DND-41 (cell line): ENCODE results near the gene FHIT.

Experiments used
- ATAC-seq: fragments of 200-7000 bp; cut with Tn5 transposase; 3 replicates; pipeline ENCODE4 v1.9.1; 2021; ENCODE audit warnings: low read depth; ENCODE audit not compliant: insufficient read depth
- DNase-seq: peaks from one replicate; pipeline ENCODE4 v3.0.0-alpha.2; 2020
- H2AFZ ChIP-seq: 2 replicates; pipeline ENCODE4 v1.6.0; 2012; ENCODE audit warnings: low read depth, low read length
- H3K27ac ChIP-seq: 2 replicates; pipeline ENCODE4 v1.5.1; 2012; ENCODE audit warnings: low read length, inconsistent platforms
- H3K27me3 ChIP-seq: fragments of 200-600 bp; sonication (generic); 2 replicates; pipeline ENCODE4 v1.6.0; 2012; ENCODE audit warnings: low read length, mild to moderate bottlenecking, inconsistent platforms; ENCODE audit not compliant: insufficient read depth, poor library complexity
- H3K36me3 ChIP-seq: 2 replicates; pipeline ENCODE4 v1.5.1; 2012; ENCODE audit warnings: low read length, inconsistent platforms; ENCODE audit not compliant: insufficient read depth
- H3K4me1 ChIP-seq: 2 replicates; pipeline ENCODE4 v1.5.1; 2012; ENCODE audit warnings: mild to moderate bottlenecking, low read length; ENCODE audit not compliant: insufficient read depth
- H3K4me2 ChIP-seq: 2 replicates; pipeline ENCODE4 v1.6.0; 2012; ENCODE audit warnings: mild to moderate bottlenecking, moderate library complexity, low read length, inconsistent platforms; ENCODE audit not compliant: insufficient read depth
- H3K4me3 ChIP-seq, 2 experiments: fragments of 200-600 bp in 1 of 2; shearing (Covaris generic) in 1 of 2; 2 replicates each; pipeline ENCODE4 v1.5.1; 2012 to 2016; ENCODE audit warnings: inconsistent platforms in 2 of 2, low read length in 2 of 2, mild to moderate bottlenecking in 2 of 2, low read depth in 1 of 2, moderate library complexity in 1 of 2
- H3K79me2 ChIP-seq: 2 replicates; pipeline ENCODE4 v1.6.0; 2012; ENCODE audit warnings: low read length, inconsistent platforms; ENCODE audit not compliant: insufficient read depth
- H3K9ac ChIP-seq: 2 replicates; pipeline ENCODE4 v1.6.0; 2012; ENCODE audit warnings: low read depth, mild to moderate bottlenecking, inconsistent platforms, low read length, moderate library complexity
- H3K9me3 ChIP-seq: 2 replicates; pipeline ENCODE4 v1.5.1; 2012; ENCODE audit warnings: low read length, moderate library complexity, mild to moderate bottlenecking, inconsistent platforms; ENCODE audit not compliant: insufficient read depth, severe bottlenecking
- H4K20me1 ChIP-seq: 2 replicates; pipeline ENCODE4 v1.6.0; 2012; ENCODE audit warnings: low read length; ENCODE audit not compliant: insufficient read depth
- CTCF ChIP-seq: IDR thresholded peaks from 2 replicates; pipeline ENCODE4 v1.5.1; 2012; ENCODE audit warnings: borderline replicate concordance, low read length, moderate library complexity, mild to moderate bottlenecking; ENCODE audit not compliant: poor library complexity, severe bottlenecking; ENCODE audit errors: extremely low read depth
- EZH2 ChIP-seq: IDR thresholded peaks from 3 replicates; pipeline ENCODE4 v1.6.1; 2012; ENCODE audit warnings: borderline replicate concordance, low read depth, mild to moderate bottlenecking, moderate library complexity, low read length, inconsistent platforms; ENCODE audit not compliant: severe bottlenecking

The FHIT gene

GRCh38 chr3:59857589-59858346 is 1393.5 kb downstream of the FHIT start:
- Histone ChIP-seq H3K9me3 (no peaks in the 10 kb centered on the region), H2AFZ (no peak overlapping the region), H3K36me3 (peaks cover 5% of the 10 kb centered on the region; the same call in 1 of the 2 replicates), H3K4me2 (no peak overlapping the region), H3K79me2 (no peaks in the 10 kb centered on the region), H3K9ac (no peak overlapping the region), H4K20me1 (no peaks in the 10 kb centered on the region), H3K4me3 (no peak overlapping the region), H3K4me1 (peaks cover 2% of the 10 kb centered on the region; the same call in 1 of the 2 replicates), H3K27me3 (no peaks in the 10 kb centered on the region), H3K27ac (no peak overlapping the region)
- ATAC-seq (peak; percentile 99), DNase-seq (peak; percentile 78)
- peak; percentile 94 for TF ChIP-seq CTCF
- no peak for TF ChIP-seq EZH2

- peaks cover 2% of the 10 kb centered on the region; the same call in 1 of the 2 replicates for H3K4me1 ChIP-seq
- H3K27ac ChIP-seq: no peak overlapping the region
- no peaks in the 10 kb centered on the region for H3K9me3 ChIP-seq
- no peak for TF ChIP-seq CTCF
- H3K4me3 ChIP-seq: no peak overlapping the region
- no peaks in the 10 kb centered on the region; the same call in 1 of the 2 replicates for H3K36me3 ChIP-seq
- no peaks in the 10 kb centered on the region for H3K27me3 ChIP-seq
- no peak overlapping the region for H3K4me2 ChIP-seq
- no peak overlapping the region for H2AFZ ChIP-seq
- DNase-seq (no peak), ATAC-seq (no peak)
- H3K9ac ChIP-seq: no peak overlapping the region
- no peaks in the 10 kb centered on the region for H3K79me2 ChIP-seq
- H4K20me1 ChIP-seq: no peaks in the 10 kb centered on the region
These were observed 1394.3 kb downstream of the FHIT start for GRCh38 chr3:59856934-59857460.

GRCh38 chr3:59854061-59854709 is 1397.1 kb downstream of the FHIT start:
- no peak for TF ChIP-seq EZH2
- TF ChIP-seq CTCF: no peak
- H3K4me3 ChIP-seq: no peak overlapping the region
- no peak overlapping the region for H2AFZ ChIP-seq
- H3K79me2 ChIP-seq: no peaks in the 10 kb centered on the region
- ATAC-seq (no peak), DNase-seq (no peak)
- no peaks in the 10 kb centered on the region for H3K27me3 ChIP-seq
- peaks cover 2% of the 10 kb centered on the region; the same call in 1 of the 2 replicates for H3K4me1 ChIP-seq
- no peaks in the 10 kb centered on the region for H3K9me3 ChIP-seq
- H4K20me1 ChIP-seq: no peaks in the 10 kb centered on the region
- no peak overlapping the region for H3K27ac ChIP-seq
- H3K36me3 ChIP-seq: peaks cover 3% of the 10 kb centered on the region; the same call in 1 of the 2 replicates
- H3K9ac ChIP-seq: no peak overlapping the region
- no peak overlapping the region for H3K4me2 ChIP-seq
